GM12892 (cell line): ENCODE results near the gene LMOD3.

Experiments
- POLR2A ChIP-seq: IDR thresholded peaks from 2 replicates; pipeline ENCODE4 v1.6.1; 2011; ENCODE audit warnings: low read depth, low read length, control low read depth
- POLR2AphosphoS5 ChIP-seq: IDR thresholded peaks from 2 replicates; pipeline ENCODE4 v1.6.1; 2011; ENCODE audit warnings: low read depth, low read length, control low read depth

GRCh38 chr3:69161587-69162307 lies 39.4 kb upstream of the LMOD3 start:
- TF ChIP-seq POLR2A (no peak), POLR2AphosphoS5 (no peak)
